ENCODE results near the gene NCOA3.

DNA sequence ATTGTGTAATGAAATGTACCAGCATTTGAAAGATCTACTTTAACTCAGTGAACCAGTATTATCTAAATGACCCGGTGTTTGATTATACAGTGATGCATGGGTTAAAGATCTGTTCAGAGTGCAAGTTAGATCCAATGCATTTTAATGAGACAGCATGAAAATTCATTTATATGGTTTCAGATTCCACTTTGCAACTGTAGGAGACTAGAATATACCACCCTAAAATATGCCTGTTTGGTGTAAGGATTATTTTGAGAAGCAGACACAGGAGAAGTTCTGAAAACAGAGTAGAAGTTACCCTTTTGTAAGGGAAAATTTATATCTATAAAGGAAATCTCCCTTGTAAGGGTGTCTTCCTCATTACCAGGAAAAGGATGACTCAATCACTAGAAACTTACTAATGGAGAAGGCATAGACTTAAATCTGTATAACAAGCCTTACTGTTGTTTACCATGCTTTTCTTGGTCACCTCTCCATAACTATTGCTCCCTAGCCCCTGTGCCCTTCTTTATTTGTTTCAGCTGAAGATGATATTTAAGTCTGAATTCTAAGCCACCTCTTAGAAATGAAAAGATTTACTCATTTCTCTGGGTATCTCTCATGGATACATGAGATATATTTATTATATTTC is 105.4 kb downstream of the NCOA3 start:
- TF ChIP-seq POLR2A (IDR thresholded peaks at IDR 0.05; ENCODE audit: low read length) (no peak), GATA1 (IDR thresholded peaks at IDR 0.05; ENCODE audit: low read depth, low read length) (peak; percentile 62)
